Measurements from ENCODE around the gene HES5.
"Not testable (repeated sequence)": the region's sequence is repeated elsewhere in the genome, so short reads cannot be mapped to it uniquely, and the experiment has no call there.

The HES5 gene

DNA sequence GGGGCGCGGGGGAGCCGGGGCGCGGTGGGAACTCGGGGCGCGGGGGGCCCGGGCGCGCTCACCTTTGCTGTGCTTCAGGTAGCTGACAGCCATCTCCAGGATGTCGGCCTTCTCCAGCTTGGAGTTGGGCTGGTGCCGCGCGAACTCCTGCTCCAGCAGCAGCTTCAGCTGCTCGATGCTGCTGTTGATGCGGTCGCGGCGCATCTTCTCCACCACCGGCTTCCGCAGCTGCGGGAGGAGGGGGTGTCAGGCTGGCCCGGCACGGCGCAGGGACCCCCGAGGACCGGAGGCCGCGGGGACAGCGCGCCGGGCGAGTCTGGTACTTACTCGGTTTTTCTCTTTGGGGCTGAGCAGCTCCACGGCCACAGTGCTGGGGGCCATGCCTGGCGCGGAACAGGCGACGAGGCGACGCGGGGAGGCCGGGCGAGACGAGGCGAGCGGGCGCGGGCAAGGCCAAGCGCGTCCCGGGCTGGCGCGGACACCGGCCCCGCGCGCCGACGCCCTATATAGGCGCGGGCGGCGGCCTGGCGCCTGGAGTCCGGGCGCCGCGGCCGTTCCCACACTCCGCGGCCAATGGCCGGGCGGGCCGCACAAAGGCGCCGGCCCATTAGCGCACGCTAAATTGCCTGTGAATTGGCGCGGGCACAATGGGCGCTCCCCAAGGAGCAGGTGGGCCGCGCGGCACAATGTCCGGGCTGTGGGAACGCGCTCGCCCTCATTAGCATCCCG lies at the start of gene HES5:
TSS of gene HES5 (minus strand) at position 480 of the 729 bp plus-strand sequence. CDS start at position 381, 99 bp downstream.
- ATAC-seq (no peak), DNase-seq (no peak)

GRCh38 chr1:2578758-2579118 lies 48.7 kb upstream of the HES5 start:
- ATAC-seq = no peak
- DNase-seq = no peak

GRCh38 chr1:2577565-2578075 lies 47.6 kb upstream of the HES5 start:
- DNase-seq (peak; percentile 61), ATAC-seq (peak; percentile 50)

DNA sequence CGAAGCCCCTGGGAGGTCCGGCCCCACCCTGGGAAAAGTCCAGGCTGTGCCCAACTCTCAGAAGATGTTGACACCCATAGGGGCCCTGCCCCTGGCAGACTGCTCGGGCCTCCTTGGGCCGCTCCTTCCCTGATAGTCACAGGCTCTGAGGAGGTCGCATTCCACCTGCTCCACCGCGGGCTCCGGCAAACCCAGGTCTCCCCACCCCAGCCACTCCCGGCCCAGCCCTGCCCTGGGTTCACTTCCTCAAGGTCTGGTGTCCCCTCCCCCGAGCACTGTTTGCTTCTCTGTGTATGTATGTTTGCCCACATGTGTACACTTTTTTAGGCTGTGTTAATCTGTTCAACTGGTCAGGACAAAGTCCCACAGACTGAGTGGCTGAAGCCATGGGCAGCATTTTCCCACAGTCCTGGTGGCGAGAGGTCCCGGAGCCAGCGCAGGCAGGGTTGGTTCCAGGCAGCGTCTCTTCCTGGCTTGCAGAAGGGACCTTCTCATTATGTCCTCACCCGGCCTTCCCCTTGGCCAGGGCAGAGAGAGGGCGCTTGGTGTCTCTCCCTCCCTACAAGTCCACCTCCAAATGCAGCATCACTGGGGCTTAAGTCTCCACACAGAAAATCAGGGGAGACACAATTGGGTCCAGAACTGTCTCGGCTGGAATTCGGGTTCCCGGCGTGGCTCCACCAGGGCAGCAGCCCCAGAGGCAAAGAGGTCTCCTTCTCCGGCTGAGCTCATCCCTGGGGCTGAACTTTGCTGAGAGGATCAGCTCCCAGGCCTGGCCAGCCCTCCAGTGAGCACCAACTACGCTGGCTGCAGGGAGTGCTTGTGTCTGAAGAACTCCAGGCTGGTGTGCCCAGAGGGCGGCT lies 46.0 kb upstream of the HES5 start:
- DNase-seq = no peak

DNA sequence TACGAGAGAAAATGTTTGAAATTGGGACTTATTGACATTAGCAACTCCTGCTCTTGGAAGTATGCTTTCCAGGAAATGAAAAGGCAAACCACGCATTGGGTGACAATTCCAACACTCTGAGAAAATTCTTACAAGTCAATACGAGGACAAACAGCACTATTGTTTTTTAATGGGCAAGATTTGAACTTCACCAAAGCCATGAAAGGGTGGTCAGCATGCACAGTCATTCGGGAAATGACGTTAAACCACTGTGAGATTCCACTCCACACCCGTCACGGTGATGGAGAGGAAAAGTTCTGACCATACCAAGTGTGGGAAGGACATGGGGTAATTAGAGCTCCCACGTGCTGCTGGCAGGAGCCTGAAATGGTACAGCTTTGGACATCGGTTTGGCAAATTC lies 44.3 kb upstream of the HES5 start:
- ATAC-seq = no peak

More for the DNA sequence above, 46.0 kb upstream of the HES5 start:
- ATAC-seq = no peak

DNA sequence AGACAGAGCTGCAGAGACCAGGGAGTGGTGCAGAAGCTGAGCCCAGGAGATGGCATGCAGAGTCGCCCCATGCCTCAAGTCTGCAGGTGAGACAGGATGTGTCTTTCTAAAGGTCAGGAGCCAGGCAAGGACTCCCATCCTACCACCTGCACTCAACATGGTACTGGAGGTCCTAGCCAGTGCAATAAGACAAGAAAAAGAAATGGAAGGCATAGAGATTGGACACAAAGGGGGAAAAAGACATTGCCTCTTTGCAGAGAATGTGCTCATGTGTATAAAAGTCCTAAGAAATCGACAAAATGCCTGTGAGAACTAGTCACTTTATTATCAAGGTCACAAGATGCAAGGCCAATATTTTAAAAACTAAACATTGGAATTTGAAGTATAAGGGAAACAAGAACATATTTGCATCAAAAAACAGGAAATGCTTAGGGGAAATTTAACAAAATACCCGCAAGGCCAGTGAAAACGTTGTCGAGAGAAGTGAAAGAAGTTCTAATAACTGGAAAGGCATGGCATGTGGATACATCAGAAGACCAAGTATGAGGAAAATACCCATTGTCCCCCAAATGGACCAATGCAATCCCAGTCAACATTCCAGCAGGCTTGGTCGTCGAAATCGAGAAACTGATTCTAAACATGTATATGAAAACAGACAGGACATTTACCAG lies 43.3 kb upstream of the HES5 start:
- no peak for DNase-seq
- no peak for ATAC-seq

More for the DNA sequence above, 44.3 kb upstream of the HES5 start:
- DNase-seq = no peak

- DNase-seq (no peak), ATAC-seq (no peak)
Measured at GRCh38 chr1:2571348-2571747, 41.3 kb upstream of the HES5 start.

DNA sequence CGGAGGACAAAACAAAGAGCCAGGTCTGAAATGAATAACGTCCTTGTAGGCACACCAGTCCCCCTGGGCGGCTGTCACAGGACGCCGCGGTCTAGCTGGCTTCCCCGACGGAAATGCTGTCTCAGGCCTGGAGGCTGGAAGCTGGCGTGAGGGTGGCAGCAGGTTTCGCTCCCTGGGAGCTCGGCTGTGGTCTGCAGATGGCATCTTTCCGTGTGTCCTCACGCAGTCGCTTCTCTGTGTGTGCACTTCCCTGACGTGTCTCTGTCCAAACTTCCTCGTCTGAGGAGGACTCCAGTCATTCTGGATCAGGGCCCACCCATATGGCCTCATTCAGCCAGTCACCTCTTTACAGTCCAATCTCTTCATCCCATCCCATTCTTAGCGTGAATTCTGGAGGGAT lies 40.3 kb upstream of the HES5 start:
- DNase-seq (no peak), ATAC-seq (no peak)

DNA sequence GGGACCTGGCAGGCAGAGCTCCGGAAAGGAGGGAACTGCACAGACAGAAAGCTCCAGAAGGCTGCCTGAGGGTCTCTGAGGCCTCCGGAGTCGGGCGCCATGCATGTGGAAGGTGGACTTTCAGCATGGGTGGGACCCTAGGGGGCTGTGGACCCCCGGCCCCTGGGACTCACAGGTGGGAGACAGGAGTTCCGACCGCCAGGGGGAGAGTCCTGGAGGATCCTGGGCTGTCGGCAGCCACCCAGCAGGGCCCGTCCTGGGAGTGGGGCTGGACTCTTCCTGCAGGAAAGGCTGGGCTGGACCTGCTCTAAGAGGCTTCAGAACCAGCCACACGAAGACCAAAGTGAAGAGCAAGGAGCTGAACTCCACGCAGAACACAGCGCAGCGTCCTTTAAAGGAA lies 39.6 kb upstream of the HES5 start:
- not testable (repeated sequence) for DNase-seq, ATAC-seq

- ATAC-seq (no peak), DNase-seq (no peak)
Measured at GRCh38 chr1:2569060-2569459, 39.0 kb upstream of the HES5 start.

DNA sequence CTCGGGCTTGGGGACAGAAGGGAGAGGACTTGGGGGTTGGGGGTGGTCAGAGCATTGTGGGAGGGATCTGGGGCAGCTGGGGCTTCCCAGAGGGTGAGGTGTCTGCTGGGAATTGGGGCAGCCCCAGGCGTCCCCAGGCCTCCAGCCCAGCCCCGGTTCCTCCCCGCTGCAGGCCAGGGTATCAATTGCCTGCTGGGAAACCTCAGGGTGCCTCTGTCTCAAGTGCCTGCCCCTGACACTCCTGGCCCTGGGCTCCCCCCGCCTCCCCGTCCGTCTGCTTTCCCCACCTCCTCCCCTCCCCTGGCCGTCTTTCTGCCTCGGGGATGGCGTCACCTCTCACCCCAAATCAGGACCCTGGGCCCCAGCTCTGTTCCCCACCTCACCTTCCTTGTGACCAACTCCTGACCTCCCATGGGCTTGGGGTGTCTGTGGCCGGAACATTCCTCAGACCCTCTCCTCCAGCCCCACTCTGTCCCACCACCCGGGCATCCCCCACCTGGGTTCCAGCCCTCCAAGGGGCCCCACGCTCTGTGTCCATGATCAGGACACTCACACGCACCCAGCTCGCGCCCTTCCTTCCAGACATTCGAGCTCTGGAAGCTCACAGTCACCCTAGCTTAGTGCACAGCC lies 38.2 kb upstream of the HES5 start:
- DNase-seq, ATAC-seq: not testable (repeated sequence)

GRCh38 chr1:2567083-2567679 lies 37.1 kb upstream of the HES5 start:
- ATAC-seq = no peak

GRCh38 chr1:2566101-2567045 lies 36.3 kb upstream of the HES5 start:
- no peak for DNase-seq
- ATAC-seq = no peak

More at GRCh38 chr1:2567083-2567679, 37.1 kb upstream of the HES5 start:
- DNase-seq = no peak

GRCh38 chr1:2564815-2565374 lies 34.8 kb upstream of the HES5 start:
- DNase-seq (no peak), ATAC-seq (no peak)

DNA sequence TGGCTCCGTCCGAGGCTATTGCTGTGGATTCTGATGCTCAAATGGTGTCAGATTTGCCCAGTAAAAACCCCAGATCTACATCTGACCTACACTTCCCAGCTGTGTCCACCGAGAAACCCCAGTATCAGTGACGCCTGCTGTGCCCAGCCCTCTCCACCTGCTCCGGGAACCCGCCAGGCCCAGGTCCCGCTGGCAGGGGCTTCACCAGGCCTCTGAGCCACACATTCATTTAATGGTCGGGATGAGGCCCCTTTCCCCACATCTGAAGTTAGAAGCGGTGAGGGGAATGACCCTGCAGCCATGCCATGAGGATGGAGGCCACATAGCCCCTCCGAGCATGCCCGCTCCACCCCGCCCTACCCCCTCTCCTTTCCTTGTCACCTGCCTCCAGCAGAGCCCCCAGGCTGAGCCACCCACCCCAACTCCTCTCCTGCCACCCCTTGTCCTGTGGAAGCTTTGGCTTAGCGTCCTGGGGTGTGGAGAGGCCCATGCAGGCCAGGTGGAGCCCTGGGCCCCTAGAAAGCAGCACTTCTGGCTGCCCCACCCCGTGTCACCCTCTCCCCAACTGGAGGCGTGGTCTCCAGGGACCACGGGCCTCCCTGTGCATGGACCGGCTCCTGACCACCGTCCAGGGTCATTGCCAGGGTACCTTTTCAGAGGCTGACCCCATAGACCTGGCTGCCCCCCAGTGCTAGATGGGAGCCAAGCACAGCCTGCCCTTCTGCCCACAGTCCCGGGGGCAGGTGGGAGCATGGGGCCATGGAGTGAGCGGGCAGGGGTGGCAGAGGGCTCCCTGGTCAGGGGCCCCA lies 34.1 kb upstream of the HES5 start:
- DNase-seq (no peak), ATAC-seq (no peak)

GRCh38 chr1:2563205-2563604 lies 33.1 kb upstream of the HES5 start:
- ATAC-seq (no peak), DNase-seq (no peak)

- ATAC-seq = no peak
Measured at GRCh38 chr1:2561898-2562895, 32.1 kb upstream of the HES5 start.

GRCh38 chr1:2561446-2561845 lies 31.4 kb upstream of the HES5 start:
- no peak for ATAC-seq
- no peak for DNase-seq

More at GRCh38 chr1:2561898-2562895, 32.1 kb upstream of the HES5 start:
- peak; percentile 60 for DNase-seq

All from stimulated activated naive CD8-positive, alpha-beta T cell treated with anti-CD3 and anti-CD28 coated beads, Interleukin-15, Interleukin-2, amounts not matched to agents 100 U/mL and 50 U/mL, for 24 hours (primary cell).